Ovary (tissue), 9 donors: ENCODE measurements around the gene ALKBH3. TPM values are rescaled to one million over a fixed set of nuclear protein-coding genes. Genes with fewer than 3 reads are reported as not detected.

Experiments used
- DNase-seq, 5 donors: peaks; one replicate each; pipeline ENCODE4 v3.0.0-alpha.2; 2019 to 2020
- H3K27ac ChIP-seq, 2 donors: fragments of 200-600 bp; one replicate each; pipeline versions ENCODE4 v1.5.1 to v1.8.0; 2019 to 2022
- H3K27me3 ChIP-seq: fragments of 200-600 bp; one replicate; pipeline ENCODE4 v1.8.0; 2022
- H3K36me3 ChIP-seq: fragments of 200-600 bp; sonication (generic); one replicate; pipeline ENCODE4 v1.5.1; 2019
- H3K4me1 ChIP-seq: one replicate; pipeline ENCODE4 v1.8.1; 2013; ENCODE audit warnings: mild to moderate bottlenecking, moderate library complexity; ENCODE audit not compliant: insufficient read depth
- H3K4me3 ChIP-seq: fragments of 200-600 bp; sonication (generic); one replicate; pipeline ENCODE4 v1.5.1; 2017
- H3K9me3 ChIP-seq, 2 donors: fragments of 200-600 bp in 1 of 2; sonication (generic) in 1 of 2; one replicate each; pipeline versions ENCODE4 v1.5.1 to v1.8.1; 2013 to 2019; ENCODE audit warnings: mild to moderate bottlenecking in 1 of 2, moderate library complexity in 1 of 2
- CTCF ChIP-seq, 3 donors: fragments of 450-650 bp in 2 of 3; fragments of 200-600 bp in 1 of 3; IDR thresholded peaks; one replicate each; pipeline versions ENCODE4 v1.5.1 to v1.8.0; 2016 to 2022; ENCODE audit warnings: antibody characterized with exemption in 3 of 3, mild to moderate bottlenecking in 1 of 3
- EP300 ChIP-seq: sonication (generic); formaldehyde crosslinking; IDR thresholded peaks from one replicate; pipeline ENCODE4 v1.6.1; 2017; ENCODE audit warnings: antibody characterized with exemption
- POLR2A ChIP-seq: fragments of 450-650 bp; IDR thresholded peaks from one replicate; pipeline ENCODE4 v1.6.1; 2017; ENCODE audit warnings: antibody characterized with exemption, mild to moderate bottlenecking, moderate library complexity
- whole genome bisulfite sequencing, 3 donors: extraction: QIAGEN DNeasy Blood & Tissue Kit in 1 of 3; methylation state at CpG; one replicate each; pipeline versions ENCODE4 v1.1.5 to v1.1.7; 2013 to 2017; 5-methylcytosine and 5-hydroxymethylcytosine counted together
- intact Hi-C, 4 donors: fragments of 100-400 bp; cut with DNase I; formaldehyde crosslinking; loops; one replicate each; pipeline versions ENCODE4 v1.11.0 to v1.15.1; 2022 to 2023
- polyA plus RNA-seq, 2 donors: library from polyadenylated mRNA; stranded (reverse); fragments of 200-250 nt in 1 of 2; fragments of 350-450 nt in 1 of 2; fragmentation: Illumina TruSeq in 1 of 2; extraction: RNeasy Lipid Tissue Mini Kit (QIAGEN cat#74804) in 1 of 2; gene quantifications; one replicate each; pipeline ENCODE4 v1.2.3, GENCODE V29; 2013 to 2014
- total RNA-seq, 7 donors: library from RNA; depleted of rRNA in 2 of 7; stranded (reverse); fragments of >200 nt in 2 of 7; fragmentation: NEBNext Ultra II Directional in 3 of 7; extraction: Animal tissue kit (Norgen Biotek cat#: 25700) in 3 of 7; gene quantifications; one replicate each; pipeline versions ENCODE4 v1.1.0 to v1.2.4, GENCODE V29; 2016 to 2023
- donor health status: DM: no; HTN: no; CAD: no; lungs with moderate emphysema.
- donor health status: DM: no; HTN: no; CAD: no.
- donor health status: Bipolar disorder and iron deficiency.
- donor health status: DM: yes; HTN: yes; CAD: no.
- donor health status: DM: no; HTN: no; CAD: no.
- donor health status: DM: yes; HTN: yes; CAD: no.

The ALKBH3 gene
- total and polyA plus RNA-seq, 9 donors: 25.4 to 53.5 (median 32.2) TPM

GRCh38 chr11:43834286-43834685 is 46.3 kb upstream of the ALKBH3 start:
- no peak overlapping the region for H3K27ac ChIP-seq
- no peak overlapping the region for H3K4me3 ChIP-seq
- intact Hi-C loops: no loop called here
- no peaks in the 10 kb centered on the region for H3K9me3 ChIP-seq
- TF ChIP-seq POLR2A (no peak), CTCF (IDR thresholded peaks at IDR 0.05) (no peak), EP300 (no peak)
- no peaks in the 10 kb centered on the region for H3K36me3 ChIP-seq
- WGBS, 3 donors: 56 to 86% (median 67%) methylated on average over 2 of the region's 2 CpGs
- H3K4me1 ChIP-seq: peaks cover 3% of the 10 kb centered on the region
- DNase-seq: no peak
- no peaks in the 10 kb centered on the region for H3K27me3 ChIP-seq

DNA sequence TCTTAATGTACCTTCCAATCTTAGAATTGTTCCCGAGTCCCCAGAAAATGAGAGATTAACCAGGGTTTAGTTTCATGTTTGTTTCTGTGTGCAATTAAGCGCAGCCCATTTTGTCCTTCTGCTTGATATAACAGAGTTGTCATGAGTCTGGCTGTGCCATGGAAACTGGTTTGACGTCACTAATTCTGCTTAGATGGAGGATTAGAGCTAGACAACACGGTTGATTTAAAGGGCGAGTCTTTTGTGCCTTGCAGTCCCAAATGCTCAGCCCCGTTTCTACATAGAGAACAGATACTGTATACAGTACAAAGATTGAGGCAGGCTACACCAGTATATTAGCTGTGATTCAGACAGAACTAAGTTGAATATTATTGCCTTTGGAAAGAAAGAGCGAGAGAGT is 45.5 kb upstream of the ALKBH3 start:
- Histone ChIP-seq H3K9me3 (no peaks in the 10 kb centered on the region), H3K27me3 (no peaks in the 10 kb centered on the region), H3K36me3 (no peaks in the 10 kb centered on the region), H3K27ac (no peak overlapping the region), H3K4me1 (peaks cover 3% of the 10 kb centered on the region), H3K4me3 (no peak overlapping the region)
- intact Hi-C loops: no loop called here
- 28 to 70% (median 37%) methylated on average over 7 of the region's 7 CpGs for WGBS, 3 donors
- TF ChIP-seq CTCF (IDR thresholded peaks at IDR 0.05): no peak
- no peak for TF ChIP-seq POLR2A
- TF ChIP-seq EP300: no peak
- no peak for DNase-seq

GRCh38 chr11:43837879-43838278 is 42.8 kb upstream of the ALKBH3 start:
- no peak overlapping the region for H3K4me3 ChIP-seq
- H3K9me3 ChIP-seq: no peaks in the 10 kb centered on the region
- 67 to 71% (median 71%) methylated on average over 4 of the region's 4 CpGs for WGBS, 3 donors
- H3K27me3 ChIP-seq: no peaks in the 10 kb centered on the region
- peaks cover 3% of the 10 kb centered on the region for H3K4me1 ChIP-seq
- TF ChIP-seq CTCF (IDR thresholded peaks at IDR 0.05) (no peak), EP300 (no peak), POLR2A (no peak)
- no peak for DNase-seq
- intact Hi-C loops: no loop called here
- H3K36me3 ChIP-seq: no peaks in the 10 kb centered on the region
- no peak overlapping the region for H3K27ac ChIP-seq

DNA sequence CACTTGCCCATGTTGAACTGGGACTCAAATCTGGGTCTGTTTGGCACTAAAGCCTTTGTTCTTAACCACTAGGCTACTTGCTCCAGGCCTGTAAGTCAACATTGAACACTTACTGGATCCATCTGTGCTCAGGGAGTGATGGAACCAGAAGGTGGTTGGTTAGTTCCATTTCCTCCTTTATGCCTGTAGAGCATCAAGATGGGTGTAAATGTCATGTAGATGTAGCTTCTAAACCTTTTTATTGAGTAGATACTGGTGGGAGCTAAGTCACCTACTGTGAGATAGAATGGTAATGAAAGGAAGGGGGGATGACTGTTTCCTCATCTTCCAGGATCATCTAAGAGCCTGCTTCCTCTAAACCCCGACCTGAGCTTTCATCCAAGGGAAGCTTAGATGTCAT is 38.6 kb upstream of the ALKBH3 start:
- Histone ChIP-seq H3K4me3 (no peak overlapping the region), H3K4me1 (no peaks in the 10 kb centered on the region), H3K27me3 (no peaks in the 10 kb centered on the region), H3K36me3 (no peaks in the 10 kb centered on the region), H3K9me3 (no peaks in the 10 kb centered on the region), H3K27ac (no peak overlapping the region)
- intact Hi-C loops: no loop called here
- no peak for DNase-seq
- 86 to 92% (median 88%) methylated on average over 1 of the region's 1 CpG for WGBS, 3 donors
- no peak for TF ChIP-seq CTCF (IDR thresholded peaks at IDR 0.05)
- no peak for TF ChIP-seq POLR2A
- TF ChIP-seq EP300: no peak

GRCh38 chr11:43845816-43846215 is 34.8 kb upstream of the ALKBH3 start:
- DNase-seq: no peak
- Histone ChIP-seq H3K36me3 (no peaks in the 10 kb centered on the region), H3K4me1 (no peaks in the 10 kb centered on the region), H3K9me3 (no peaks in the 10 kb centered on the region), H3K27ac (no peak overlapping the region), H3K4me3 (no peak overlapping the region), H3K27me3 (no peaks in the 10 kb centered on the region)
- intact Hi-C loops: no loop called here
- WGBS, 3 donors: 93 to 98% (median 98%) methylated on average over 3 of the region's 3 CpGs
- TF ChIP-seq CTCF (IDR thresholded peaks at IDR 0.05) (no peak), POLR2A (no peak), EP300 (no peak)
